Activated T-helper 1 cell treated with Interleukin-2 at 50 U/mL for 16 hours (primary cell): Measurements from ENCODE around the gene TMEM39B.
"Not testable (repeated sequence)": the region's sequence is repeated elsewhere in the genome, so short reads cannot be mapped to it uniquely, and the experiment has no call there.

ENCODE experiments used
- DNase-seq: peaks from one replicate; pipeline ENCODE4 v3.0.0-alpha.2; 2020; ENCODE audit warnings: low read depth

TMEM39B gene

DNA sequence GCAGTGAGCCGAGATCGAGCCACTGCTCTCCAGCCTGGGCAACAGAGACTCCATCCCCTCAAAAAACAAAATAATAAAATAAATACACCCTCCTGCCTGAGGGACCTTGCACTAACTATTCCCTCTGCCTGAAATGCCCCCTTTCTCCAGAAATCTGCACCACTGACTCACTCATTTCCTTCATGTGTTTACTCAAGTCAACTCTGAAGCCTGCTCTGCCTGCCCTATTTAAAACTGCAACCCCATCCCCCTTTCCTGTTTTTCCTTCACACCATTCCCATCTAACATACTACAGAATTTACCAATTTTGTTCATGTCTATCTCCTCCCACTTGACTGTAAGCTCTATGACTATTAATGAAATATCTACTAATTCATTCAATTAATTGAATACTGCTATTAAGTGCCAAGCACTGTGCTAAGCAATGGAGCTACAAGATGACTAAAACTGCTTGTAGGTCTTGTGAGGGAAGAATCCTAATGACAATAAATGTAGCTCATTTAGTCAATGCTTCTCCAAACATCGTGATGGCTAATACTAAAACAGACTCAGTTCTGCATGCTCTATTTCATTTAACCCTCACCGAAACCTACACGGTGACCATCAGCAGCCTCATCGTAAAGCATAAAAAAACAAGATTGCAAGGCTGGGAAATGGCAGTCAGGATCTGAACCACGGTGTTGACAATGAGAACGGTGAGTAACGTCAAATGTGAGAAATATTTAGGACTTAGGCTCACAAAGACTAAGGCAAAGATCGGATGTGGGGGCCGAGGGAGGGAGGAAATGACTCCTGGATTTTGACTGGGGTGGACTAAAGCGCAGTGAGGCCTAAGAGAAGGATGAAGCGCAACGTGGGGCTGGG, 749 bp upstream of the TMEM39B start:
- DNase-seq, result no peak

GRCh38 chr1:32073299-32074229, 825 bp downstream of the TMEM39B start:
- DNase-seq, result no peak

- DNase-seq, result no peak
Measured at GRCh38 chr1:32074841-32075240, 2.1 kb downstream of the TMEM39B start.

GRCh38 chr1:32077451-32077850, 4.7 kb downstream of the TMEM39B start:
- no peak for DNase-seq

GRCh38 chr1:32082022-32082421, 9.3 kb downstream of the TMEM39B start:
- DNase-seq, result no peak

GRCh38 chr1:32086381-32086780, 13.6 kb downstream of the TMEM39B start:
- not testable (repeated sequence) for DNase-seq

GRCh38 chr1:32091176-32091575, 18.4 kb downstream of the TMEM39B start:
- no peak for DNase-seq

DNA sequence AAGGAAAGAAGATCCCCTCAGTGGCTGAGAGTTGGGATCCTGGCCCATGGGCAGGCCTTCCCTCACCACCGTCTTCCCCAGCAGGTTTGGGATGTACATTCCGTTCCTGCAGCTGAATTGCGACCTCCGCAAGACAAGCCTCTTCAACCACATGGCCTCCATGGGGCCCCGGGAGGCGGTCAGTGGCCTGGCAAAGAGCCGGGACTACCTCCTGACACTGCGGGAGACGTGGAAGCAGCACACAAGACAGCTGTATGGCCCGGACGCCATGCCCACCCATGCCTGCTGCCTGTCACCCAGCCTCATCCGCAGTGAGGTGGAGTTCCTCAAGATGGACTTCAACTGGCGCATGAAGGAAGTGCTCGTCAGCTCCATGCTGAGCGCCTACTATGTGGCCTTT, 18.9 kb downstream of the TMEM39B start:
- no peak for DNase-seq

- DNase-seq, result no peak
Measured at GRCh38 chr1:32094746-32095521, 22.2 kb downstream of the TMEM39B start.

DNA sequence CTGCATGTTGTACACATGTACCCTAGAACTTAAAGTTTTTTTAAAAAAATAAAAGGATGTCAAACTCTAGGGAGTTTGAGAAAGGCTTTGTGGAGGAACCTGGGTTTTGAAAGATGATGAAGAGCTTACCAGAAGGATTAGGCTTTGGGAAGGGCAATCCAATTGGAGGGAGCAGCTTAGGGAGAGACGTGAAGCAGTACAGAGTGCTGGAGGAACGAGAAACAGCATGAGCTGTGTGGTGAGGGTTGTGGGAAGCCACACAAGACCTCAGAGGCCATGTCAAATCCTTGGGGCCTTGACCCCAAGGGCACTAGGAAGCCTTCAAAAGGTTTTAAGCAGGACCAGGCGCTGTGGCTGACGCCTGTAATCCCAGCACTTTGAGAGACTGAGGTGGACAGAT, 26.7 kb downstream of the TMEM39B start:
- no peak for DNase-seq

- no peak for DNase-seq
Measured at GRCh38 chr1:32100359-32100758, 27.6 kb downstream of the TMEM39B start.

GRCh38 chr1:32100807-32101708, 28.3 kb downstream of the TMEM39B start:
- no peak for DNase-seq

DNA sequence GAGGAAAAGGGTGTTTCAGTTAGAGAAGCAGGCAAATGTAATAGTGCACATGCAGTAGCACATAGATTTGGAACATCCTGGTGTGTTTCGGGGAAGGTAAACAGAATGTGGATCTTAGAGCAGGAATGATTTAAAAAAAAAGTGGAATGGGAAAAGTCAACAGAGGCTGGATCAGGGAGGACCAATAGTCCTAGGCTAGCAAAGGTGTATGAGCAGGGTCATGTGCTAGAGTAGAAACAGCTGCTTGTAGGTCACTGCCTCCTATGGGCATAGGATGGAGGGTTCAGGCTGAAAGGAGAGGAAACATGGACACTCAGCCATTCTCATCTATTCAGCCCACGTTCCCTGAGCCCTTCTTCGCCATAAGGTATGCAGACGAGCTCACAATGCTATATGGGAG, 31.4 kb downstream of the TMEM39B start:
- no peak for DNase-seq

- no peak for DNase-seq
Measured at GRCh38 chr1:32105338-32105737, 32.6 kb downstream of the TMEM39B start.

DNA sequence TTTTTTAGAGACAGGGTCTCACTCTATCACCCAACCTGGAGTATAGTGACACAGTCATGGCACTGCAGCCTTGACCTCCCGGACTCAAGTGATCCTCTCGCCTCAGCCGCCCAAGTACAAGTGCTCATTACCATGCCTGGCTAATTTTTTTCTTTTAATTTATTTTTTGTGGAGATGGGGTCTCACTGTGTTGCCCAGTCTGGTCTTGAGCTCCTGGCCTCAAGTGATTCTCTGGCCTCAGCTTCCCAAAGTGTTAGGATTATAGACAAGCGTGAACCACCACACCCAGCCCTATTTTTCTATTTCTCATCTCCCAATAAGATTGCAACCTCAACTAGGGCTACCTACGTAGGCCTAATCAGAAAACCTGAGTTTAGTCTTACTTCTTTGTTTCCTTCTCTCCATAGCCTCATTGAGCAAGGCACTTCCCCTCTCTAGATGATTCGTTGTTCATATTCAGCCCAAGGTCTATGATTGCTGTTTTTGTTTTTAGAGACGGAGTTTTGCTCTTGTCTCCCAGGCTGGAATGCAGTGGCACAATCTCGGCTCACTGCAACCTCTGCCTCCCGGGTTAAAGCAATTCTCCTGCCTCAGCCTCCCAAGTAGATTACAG, 34.0 kb downstream of the TMEM39B start:
- no peak for DNase-seq

- peak; percentile 82 for DNase-seq
Measured at GRCh38 chr1:32107742-32108661, 35.3 kb downstream of the TMEM39B start, which contains the start of gene KPNA6. Gene KPNA6, plus strand, starts transcription at chr1:32108056. Its CDS starts 75 bp downstream, at chr1:32108131.

GRCh38 chr1:32111040-32111623, 38.4 kb downstream of the TMEM39B start:
- no peak for DNase-seq

- no peak for DNase-seq
Measured at GRCh38 chr1:32111789-32112188, 39.0 kb downstream of the TMEM39B start.

DNA sequence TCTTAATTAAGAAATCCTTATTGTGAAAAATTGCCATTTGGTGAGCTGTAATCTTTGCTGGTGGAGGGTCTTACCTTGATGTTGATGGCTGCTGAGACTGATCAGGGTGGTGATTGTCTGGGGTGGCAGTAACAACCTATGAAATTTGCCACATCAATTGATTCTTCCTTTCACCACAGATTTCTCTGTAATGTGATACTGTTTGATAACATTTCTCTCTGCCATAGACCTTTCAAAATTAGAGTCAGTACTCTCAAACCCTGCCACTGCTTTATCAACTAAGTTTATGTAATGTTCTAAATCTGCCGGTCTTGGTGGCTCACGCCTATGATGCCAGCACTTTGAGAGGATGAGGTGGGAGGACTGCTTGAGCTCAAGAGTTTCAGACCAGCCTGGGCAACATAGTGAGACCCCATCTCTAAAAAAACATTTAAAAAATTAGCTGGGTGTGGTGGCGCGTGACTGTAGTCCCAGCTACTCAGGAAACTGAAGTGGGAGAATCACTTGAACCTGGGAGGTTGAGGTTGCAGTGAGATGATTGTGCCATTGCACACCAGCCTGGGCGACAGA, 40.2 kb downstream of the TMEM39B start:
- DNase-seq, result no peak
